HG02852 (cell line): ENCODE results near the gene GBX2.

ENCODE experiments used
- ATAC-seq: cut with Tn5 transposase; IDR thresholded peaks from one replicate; pipeline ENCODE4 v1.9.1; 2021; ENCODE audit warnings: mild to moderate bottlenecking, moderate library complexity; ENCODE audit not compliant: unreplicated experiment

The GBX2 gene

DNA sequence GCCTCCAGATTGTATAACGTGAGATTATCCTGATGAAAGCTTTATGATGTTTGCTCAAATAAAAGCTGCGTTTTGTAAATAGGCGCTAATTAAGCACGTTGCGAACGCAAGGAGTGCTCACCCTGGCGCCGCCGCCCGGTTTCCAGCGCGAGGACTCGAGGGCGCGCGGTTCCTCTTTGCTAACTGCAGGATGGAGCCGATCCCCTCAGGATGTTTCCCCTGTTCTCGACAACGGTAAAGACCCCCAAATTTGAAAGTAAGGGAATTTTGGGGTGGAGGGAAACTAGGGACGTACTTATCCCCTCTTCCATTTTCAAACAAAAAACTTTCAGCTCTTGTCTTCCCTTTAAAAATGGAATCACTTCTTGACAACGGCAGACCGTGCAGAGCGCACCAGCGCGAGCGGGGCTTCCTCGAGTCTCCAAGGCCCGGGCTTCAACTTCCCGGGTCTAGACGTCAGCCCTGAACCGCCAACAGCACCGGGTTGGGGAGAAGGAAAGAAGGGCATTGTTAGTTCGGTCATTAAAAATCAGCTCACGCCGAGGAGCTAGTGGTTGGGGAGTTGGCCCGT is 1.1 kb upstream of the GBX2 start:
- ATAC-seq, result no peak

DNA sequence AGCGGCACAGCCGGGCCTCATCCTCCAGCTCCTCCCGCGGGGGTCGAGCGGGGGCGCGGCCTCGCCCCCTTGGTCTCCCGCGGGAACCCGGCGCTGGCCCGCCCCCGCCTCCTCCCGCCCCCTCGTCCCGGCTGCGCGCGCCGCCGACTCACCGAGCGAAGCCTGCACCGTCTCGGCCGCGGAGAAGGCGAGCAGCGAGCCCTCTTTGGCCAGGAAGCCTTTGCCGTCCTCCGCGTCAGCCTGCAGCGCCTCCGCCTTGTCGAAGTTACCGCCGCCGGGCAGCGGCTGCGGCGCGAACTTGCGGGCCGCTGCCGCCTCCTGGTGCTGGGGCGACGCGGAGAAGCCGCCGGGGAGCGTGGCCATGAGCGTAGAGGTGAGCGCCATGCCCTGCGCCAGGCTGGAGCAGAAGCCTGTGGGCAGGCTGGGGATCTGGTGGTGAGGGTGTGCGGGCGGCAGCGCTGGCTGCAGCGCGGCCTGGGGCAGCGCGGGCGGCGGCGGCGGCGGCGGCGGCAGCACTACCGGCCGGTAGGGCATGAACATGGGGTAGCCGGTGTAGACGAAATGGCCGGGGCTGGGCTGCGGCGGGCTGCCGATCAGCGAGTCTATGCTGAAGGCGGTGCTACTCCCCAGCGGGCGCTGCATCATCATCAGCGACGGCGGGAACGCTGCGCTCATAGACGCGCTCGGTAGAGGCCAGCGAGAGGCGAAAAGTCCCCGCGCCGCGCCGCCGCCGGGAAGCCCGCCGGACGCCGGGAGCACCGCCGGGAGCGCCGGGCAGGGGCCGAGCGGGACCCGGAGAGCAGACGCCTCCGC is 683 bp downstream of the GBX2 start:
- ATAC-seq, result no peak

DNA sequence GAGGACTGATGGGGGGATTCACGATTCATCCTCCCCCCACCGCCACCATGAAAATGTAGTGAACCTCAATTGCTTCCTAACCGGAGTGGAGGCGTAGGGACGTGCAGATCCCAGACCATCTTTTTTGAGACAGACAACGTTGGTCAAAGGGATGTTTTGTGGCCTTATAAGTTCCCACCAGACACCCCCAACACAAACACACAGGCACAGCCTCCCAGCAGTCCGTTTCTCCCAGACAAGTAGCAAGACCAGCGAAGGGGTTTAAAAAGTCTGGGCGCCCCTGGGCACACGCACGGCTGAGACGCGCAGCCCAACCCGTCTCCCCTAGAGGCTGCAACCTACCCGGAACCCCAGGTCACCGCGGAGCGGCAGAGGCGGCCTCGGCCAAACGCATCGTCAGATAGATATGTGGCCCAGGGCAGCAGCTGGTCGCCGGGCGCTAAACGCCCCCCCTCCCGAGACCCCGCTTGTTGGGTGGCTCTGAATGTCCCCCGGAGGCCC is 1.3 kb downstream of the GBX2 start:
- no peak for ATAC-seq

DNA sequence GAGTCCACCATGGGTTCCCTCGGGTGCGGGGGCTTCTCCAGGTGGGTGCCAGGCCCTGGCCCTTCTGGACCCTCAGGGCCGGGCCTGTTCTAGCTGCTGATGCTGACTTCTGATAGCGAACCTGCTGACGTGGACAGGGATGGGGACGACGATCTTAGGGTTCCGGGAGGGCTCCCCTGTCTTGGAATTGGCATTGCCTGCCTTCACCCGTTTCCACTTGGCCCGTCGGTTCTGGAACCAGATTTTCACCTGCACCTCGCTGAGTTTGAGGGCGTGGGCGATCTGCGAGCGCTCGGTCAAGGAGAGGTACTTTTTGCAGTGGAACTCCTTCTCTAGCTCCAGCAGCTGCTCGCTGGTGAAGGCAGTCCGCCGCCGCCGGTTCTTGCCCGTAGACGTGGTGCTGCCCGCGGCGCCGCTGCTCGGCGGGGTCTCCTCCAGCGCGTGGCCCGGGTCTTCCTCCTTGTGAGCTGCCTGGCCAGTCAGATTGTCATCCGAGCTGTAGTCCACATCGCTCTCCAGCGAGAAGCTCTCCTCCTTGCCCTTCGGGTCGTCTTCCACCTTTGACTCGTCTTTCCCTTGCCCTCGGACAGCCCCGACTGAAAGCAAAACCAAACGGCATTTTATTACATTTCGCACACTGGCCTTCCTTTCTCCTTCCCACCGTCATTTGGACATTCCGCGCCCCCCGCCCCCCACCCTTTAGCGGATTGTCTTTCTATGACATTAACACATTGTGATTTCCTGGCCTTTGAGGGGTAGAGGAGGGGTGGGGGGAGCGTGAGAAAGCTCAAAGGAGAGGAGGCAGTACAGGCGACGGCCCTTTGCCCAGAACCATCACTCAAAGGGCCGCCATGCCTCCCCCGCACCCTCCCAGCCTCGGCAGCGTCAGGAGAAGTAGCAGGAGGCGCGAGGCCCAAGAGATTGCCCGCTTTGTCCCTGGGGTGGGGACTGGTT is 2.1 kb downstream of the GBX2 start:
- no peak for ATAC-seq

DNA sequence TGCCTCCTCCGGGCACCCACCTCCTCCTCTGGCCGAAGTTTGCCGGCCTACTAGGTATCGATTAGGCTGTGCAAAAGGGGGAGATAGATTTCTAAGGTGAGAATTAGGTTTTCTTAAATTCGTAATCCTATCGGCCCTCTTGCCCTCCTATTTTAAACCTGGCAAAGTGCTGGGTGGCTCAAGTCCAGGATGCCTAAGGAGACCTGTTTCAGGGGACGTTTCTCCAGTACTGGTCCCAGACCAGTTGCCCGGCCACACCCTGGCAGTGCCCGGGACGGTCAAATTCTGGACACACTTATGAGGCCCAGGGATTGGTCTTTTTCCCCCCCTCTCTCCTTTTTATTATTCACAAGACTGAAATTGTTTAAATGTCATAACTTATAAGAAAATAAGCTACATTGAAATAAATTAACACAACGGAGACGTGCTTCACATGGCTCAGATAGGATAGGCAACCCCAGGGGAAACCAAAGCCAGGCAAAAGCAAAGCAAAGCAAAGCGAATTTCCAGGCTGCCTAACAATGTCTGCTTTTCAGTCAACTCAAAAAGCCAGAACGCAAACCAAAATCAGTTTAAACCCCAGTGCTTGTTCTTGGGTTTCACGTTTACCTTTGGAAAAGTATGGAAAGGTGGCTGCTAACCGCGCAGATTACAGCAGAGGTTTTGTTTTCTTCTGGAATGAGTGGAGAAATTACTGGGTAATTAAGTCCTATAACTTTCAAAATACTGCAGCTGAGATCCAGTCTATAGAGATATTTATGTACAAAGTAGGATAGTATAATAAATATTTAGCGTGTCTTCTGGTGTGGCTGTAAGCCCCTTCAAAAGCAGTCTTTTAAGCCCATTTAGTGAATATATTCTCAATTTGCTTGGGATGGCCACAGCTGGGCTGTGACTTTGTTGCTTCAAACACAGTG is 3.0 kb downstream of the GBX2 start:
- no peak for ATAC-seq

DNA sequence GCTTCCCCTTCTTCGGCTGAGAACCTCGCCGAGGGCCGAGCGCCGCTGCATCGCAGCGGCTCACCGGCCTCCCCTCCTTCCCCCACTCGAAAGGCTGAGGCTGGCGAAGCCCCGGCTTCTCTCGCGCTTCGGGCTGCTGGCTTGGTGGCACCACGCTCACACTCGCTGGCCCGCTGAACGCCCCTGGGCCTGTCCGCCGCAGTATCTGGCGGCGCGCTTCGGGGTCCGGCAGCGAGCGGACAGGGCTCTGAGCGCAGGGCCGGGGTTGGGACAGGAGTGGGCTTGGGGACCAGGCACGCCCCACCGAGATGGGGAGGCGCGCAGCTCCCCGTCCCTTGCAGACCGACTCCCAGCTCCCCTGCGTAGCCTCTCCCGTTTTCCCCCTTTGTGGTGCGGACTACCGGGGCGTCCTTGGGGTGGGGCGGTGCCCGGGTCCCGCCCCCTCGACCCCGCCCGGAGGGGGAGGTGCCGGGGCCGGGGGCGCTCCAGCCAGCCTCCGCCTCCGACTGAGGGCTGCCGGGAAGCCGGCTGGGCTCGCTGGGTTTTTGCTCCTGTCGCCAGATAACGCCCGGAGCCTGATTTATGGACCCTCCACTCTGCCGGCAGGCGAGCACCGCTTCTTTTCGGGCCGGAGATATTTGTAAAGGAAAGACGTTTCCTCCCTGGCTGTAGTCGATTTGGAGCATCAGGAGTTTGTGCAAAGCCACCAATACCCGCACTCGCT is 3.8 kb downstream of the GBX2 start:
- ATAC-seq, result no peak

DNA sequence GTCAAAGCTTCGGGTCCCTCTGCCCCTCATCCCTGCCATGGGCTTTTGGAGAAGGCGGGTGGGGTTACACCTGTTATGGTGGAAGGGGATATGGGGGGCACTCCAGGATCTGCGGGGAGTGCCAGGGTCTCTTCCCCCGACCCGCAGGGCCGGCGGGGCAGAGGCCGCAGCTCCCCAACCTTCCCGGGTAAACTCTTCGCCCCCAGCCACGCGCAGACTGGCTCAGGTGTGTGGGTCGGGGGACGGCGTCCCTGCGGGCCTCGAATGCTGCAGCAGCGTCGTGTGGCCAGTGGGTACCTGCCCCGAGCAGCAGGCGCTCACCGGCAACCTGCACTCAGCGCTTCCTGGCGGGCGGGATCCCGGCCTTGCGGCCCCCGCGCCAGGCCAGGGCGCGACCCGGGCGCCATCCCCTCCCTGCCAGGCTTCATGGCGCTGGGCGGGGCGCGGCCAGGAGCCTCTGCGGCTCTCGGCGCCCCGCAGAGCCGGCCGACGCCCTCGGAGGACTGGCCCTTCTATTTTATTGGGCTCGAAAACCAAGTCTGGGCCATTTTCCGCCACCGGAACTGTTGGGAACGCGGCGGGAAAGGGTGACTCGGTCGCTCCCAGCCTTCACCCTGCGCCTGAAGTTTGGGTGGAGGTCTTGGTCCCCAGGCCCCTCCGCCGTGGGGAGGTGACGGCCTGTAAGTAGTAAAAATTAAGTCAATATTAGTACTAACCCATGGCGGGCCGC is 4.5 kb downstream of the GBX2 start:
- no peak for ATAC-seq

DNA sequence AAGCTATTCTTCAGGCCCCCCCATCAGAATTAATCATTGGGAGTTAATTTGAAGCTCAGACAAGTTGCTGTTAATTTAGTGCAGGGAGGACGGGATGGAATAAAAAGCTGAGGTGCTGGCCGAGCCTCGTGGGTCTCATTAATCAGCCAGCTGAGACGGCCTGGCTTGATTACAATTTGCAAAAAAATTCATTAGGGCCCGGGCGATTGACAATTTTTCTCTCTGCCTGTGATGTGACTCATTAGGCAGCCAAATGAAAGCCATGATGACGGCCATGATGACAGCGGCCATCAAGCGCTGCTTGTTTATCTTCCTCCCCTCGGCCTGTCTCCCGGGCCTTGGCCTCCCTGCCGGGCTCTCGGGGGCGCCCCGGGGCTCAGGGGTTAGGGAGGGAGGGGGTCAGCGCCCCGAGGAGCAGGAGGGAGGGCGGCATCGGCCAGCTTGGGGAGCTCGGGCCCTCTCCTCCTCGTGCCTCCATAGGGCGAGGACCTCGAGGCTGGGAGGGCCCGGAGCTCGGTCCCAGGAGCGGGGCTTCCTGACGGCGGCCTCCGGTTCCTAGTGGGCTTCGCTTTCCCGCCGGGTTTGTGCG is 5.2 kb downstream of the GBX2 start:
- ATAC-seq, result no peak

DNA sequence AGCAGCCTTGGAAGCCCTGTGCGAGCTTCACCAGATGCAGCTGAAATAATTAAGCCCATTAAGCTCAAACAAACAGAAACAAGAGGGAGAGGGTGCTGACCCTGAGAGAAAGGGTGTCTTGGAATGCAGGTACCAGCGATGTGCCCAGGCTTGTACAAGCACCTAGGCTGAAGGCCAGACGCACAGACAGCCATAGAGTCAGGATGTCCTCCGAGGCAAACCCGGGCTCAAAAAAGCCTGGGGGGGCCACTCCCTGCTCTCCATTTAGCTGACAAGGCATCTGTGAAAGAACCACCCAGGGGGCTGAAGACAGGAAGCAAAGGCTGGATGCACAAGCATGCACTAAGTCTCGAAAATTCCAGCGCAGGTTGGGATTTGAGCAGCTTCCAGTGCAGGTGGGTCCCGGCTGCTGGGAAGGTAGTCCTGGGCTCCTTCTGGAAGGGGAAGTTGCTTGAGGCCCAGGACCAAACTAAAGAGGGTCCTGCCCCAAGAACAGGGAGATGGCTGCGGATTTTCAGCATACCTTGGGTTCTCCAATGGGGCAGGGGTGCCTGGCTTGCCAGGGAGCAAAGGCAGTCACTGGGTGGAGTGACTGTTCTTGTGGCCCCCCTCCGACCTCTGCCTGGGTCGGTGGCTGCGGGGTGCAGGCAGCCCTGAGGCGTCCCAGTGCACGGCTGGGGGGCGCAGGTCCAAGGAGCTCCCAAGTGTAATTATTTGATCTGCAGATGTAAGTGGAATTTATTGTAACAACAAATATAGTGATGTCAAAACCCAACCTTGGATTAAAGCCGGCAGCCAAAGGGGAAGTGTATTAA is 5.9 kb downstream of the GBX2 start:
- no peak for ATAC-seq

DNA sequence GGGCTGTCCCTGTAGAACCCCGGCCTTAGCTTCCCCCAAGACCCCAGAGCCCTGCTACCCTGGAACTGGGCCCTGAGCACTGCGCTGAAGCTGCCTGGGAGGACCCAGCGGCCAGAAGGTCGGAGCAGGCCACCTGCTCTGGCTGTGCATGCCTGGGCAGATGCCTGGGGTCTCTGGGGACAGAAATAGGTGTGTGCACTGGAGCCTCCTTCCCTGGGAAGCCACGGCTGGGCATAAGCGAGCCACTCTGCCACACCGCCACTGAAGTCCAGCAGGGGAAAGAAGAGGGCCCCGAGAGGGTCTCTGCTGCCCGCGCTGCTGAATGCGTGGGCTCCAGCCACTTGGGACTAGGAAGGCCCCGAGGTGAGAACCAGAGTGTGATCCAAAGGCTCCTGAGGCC is 6.7 kb downstream of the GBX2 start:
- no peak for ATAC-seq

DNA sequence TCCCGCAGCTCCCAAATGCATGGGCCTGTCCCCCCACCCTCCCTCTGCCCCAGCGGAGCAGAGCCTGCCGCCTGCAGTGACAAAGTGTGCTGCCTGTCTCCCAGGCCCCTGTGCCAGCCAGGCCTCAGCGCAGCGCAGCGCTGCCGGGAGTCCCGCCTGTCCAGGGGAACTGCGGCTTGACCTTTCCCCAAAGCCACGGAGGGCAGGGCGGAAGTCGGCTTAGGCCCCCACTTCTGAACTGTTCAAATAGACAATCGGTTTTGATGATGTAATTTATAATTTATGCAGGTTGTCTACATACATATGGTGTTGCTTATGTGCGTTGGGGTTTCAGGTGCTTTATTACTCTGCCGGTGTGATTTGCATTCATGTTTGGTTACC is 7.1 kb downstream of the GBX2 start:
- ATAC-seq, result no peak

DNA sequence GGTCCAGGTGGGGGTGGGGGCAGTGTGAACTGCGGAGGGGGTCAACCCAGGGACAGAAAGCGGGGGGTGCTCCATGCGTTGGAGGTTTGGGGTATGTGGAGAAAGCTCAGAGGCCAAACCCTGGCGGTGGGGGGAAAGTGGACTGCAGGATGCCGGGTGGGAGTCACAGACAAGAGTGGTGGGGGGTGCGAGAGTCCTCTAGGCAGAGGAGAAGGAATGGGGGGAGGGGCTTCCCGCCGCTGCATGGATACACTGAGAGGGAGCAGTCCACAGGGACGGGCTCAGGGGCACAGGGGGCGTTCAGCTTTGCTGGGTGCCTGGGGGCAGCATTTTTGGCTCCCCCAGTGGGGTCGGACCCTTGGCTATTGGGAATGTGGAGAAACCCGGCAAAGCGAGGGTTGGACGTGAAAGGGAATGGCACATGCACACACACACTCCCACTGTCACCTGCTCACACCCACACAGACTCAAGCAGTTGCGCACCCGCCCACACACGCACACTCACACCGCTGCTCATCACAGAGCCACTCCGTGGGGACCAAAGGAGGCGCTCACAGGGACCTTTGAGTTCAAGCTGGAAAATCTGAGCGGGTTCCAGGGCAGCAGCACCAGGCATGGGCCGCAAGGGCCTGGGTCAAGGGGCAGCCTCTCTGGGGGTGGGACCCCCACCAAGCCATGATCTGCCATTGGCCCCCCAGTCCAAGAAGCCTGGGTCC is 7.7 kb downstream of the GBX2 start:
- no peak for ATAC-seq

DNA sequence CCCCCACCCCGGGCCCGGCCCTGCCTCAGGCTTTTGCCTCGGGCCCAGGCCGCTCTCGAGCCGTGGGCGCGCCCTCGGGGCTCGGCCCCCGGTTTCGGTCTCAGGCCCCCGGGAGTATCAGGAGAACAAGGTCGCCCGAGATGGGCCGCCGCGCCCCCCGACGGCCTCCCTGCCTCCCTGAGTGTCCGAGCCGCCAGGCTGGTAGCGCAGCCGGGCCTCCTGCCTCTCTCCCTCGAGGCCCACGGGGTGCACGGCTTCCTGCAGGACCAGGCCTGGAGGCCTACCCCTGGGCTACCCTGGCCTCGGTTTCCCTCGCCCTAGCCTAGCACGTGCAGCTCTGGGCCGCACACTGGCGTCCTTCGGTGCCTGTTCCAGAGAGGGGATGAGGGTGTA is 8.4 kb downstream of the GBX2 start:
- no peak for ATAC-seq

DNA sequence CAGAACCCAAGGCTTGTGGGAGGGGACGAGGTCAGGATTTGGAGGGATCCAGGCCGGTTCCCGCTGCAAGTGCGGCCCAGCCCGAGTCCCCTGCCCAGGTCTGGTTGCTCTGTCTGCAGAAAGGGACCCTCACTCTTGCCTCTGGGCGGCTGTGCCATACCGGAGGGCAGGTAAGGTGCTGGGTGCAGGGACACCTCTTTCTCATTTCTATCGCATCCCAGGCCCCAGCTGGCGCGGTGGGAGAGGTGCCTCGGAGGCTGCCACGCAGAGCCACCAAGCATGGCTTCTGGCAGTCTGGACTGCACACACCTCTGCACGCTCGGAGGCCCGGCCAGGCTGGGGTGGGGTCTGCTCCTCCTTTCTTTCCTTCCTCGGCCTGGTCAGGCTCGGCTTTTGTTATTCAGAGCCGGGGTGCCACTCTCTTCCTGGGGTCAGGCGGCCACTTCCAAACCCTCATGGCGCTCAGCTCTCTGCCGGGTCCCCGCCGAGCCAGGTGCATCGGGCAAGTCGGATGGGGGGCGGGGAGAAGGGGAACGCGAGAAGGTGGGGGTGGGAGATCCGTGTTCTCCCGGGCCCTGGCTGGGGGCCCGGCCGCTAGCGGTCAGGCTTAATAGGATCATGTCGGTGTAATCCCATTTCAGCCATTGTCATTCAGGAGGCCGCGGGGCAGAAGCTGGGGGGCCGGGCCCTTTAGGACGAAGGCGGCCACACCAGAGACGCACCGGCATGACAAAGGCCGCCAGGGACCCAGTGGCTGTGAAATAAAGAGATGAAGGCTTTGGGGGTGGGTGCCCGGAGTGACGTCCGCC is 9.0 kb downstream of the GBX2 start:
- no peak for ATAC-seq

DNA sequence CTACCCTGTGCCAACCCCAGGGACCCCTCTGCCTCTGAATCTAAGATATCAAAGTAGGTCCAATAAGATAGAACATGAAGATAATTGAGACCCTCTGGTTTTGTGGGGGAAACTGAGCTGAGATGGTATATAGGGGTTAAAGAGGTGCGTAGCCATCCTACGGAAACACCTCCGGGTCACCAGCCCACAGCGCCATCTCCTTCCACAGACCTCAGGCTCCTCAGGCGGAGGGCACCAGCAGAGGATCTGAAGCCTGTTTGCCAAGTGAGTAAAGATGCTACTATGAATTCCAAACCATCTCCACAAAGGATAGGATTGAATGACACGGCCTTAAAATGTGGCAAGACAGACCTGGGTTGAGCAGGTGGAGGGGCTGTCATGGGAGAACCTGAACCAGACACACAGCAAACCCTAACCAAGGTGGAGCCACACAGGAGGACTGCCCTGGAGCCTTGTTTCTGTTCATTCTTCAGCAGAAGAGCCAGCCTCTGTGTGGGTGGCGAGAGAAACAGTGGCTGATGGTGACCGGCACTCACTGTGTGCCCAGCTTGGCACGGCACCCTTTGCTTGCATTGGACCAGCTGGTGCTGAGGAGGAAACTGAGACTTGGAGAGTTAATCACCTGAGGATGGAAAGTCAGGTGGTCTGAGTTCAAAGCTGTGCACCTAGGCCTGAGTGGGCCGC is 10.2 kb downstream of the GBX2 start:
- ATAC-seq, result no peak

DNA sequence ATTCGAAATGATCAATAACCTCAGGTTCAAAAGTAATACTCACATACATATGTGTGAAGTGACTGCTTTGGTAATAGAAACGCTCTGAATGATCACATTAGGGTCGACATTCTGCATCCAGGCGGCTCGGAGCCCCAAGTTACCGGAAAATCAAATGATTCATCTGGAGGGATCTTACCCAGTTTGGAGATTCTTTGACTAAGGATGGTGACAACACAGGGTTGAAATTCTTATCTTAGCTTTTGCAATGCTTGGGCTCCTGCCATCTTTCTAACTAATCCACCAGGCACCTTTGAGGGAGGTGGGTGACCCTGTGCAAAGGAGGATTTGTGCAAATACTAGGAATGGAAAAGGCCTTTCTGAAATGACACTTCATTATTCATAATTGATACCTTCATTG is 10.8 kb downstream of the GBX2 start:
- ATAC-seq, result no peak
